HepG2 (cell line): ENCODE measurements around the gene GDAP2. TPM values are rescaled to one million over a fixed set of nuclear protein-coding genes. Genes with fewer than 3 reads are reported as not detected.

Experiments
- ATAC-seq: fragments of 200-7000 bp; cut with Tn5 transposase; 3 replicates; pipeline ENCODE4 v1.9.1; 2020; ENCODE audit warnings: mild to moderate bottlenecking, moderate library complexity
- BruUV-seq: library from RNA; stranded (reverse); fragments of 400-500 nt; replicated peaks from 2 replicates; lab custom pipeline; 2021; lab: Mats Ljungman, UMichigan
- CTCF ChIA-PET: fragments of 300-600 bp; formaldehyde crosslinking; extraction: SDS; loops from one replicate; lab custom pipeline; 2021; ENCODE audit warnings: low total read pairs, inconsistent platforms, low intra/inter-chr PET ratio; lab: Yijun Ruan, JAX
- POLR2A ChIA-PET: fragments of 350-600 bp; sonication (Branson Sonifier 250); formaldehyde crosslinking; loops from one replicate; lab custom pipeline; 2020; ENCODE audit warnings: antibody characterized with exemption, inconsistent platforms; lab: Yijun Ruan, JAX
- DNase-seq: peaks from one replicate; pipeline ENCODE4 v3.0.0-alpha.2; 2015; ENCODE audit warnings: low spot score
- FAIRE-seq: peaks from 3 replicates; lab custom pipeline; 2011; peaks lifted over from hg19 to GRCh38; lab: Jason Lieb, UNC
- H2AFZ ChIP-seq: one replicate; pipeline ENCODE4 v1.6.1; 2011; ENCODE audit warnings: low read length, inconsistent platforms
- H3K27ac ChIP-seq: fragments of 300-600 bp; 3 replicates; pipeline ENCODE4 v1.8.0; 2011; ENCODE audit warnings: mixed run types, mild to moderate bottlenecking, mixed read lengths, low read length, inconsistent platforms; ENCODE audit not compliant: insufficient read depth; ENCODE audit errors: extremely low read length
- H3K27me3 ChIP-seq, 2 experiments: fragments of 200-600 bp in 1 of 2; 2 replicates in 1 of 2; 3 replicates in 1 of 2; pipeline versions ENCODE4 v1.6.0 to v1.8.0; 2011; ENCODE audit warnings: low read length in 2 of 2, mild to moderate bottlenecking in 2 of 2, moderate library complexity in 2 of 2, inconsistent platforms in 1 of 2; ENCODE audit not compliant: insufficient read depth in 2 of 2, control insufficient read depth in 1 of 2
- H3K36me3 ChIP-seq, 2 experiments: fragments of 200-600 bp in 1 of 2; replicated peaks in 1 of 2; 2 replicates in 1 of 2; 3 replicates in 1 of 2; pipeline versions ENCODE4 v1.5.1 to v1.8.0; 2011; ENCODE audit warnings: low read length in 2 of 2, inconsistent platforms in 1 of 2; ENCODE audit not compliant: insufficient read depth in 2 of 2, control insufficient read depth in 1 of 2
- H3K4me1 ChIP-seq: 2 replicates; pipeline ENCODE4 v1.5.1; 2012; ENCODE audit warnings: low read length, inconsistent platforms; ENCODE audit not compliant: insufficient read depth
- H3K4me2 ChIP-seq: 2 replicates; pipeline ENCODE4 v1.6.0; 2011; ENCODE audit warnings: low read depth, low read length, inconsistent platforms
- H3K4me3 ChIP-seq, 3 experiments: fragments of 200-600 bp in 1 of 3; sonication (generic), shearing (Covaris generic) in 1 of 3; replicated peaks in 1 of 3; 2 replicates each; pipeline ENCODE4 v1.5.1; 2011 to 2016; ENCODE audit warnings: low read length in 3 of 3, inconsistent platforms in 2 of 3, low read depth in 2 of 3, mild to moderate bottlenecking in 2 of 3, control low read depth in 1 of 3, mixed read lengths in 1 of 3; ENCODE audit not compliant: insufficient read depth in 1 of 3
- H3K79me2 ChIP-seq: one replicate; pipeline ENCODE4 v1.6.1; 2011; ENCODE audit warnings: low read length, inconsistent platforms; ENCODE audit not compliant: insufficient read depth
- H3K9ac ChIP-seq: 2 replicates; pipeline ENCODE4 v1.6.0; 2011; ENCODE audit warnings: mild to moderate bottlenecking, low read depth, low read length, inconsistent platforms; ENCODE audit not compliant: insufficient read depth
- H3K9me3 ChIP-seq: 2 replicates; pipeline ENCODE4 v1.5.1; 2012; ENCODE audit warnings: mild to moderate bottlenecking, low read length
- H4K20me1 ChIP-seq: 2 replicates; pipeline ENCODE4 v1.6.0; 2011; ENCODE audit warnings: inconsistent platforms, mild to moderate bottlenecking, low read length, moderate library complexity; ENCODE audit not compliant: insufficient read depth
- FLYWCH1 ChIP-seq: sonication (generic); formaldehyde crosslinking; IDR thresholded peaks from 2 replicates; pipeline ENCODE4 v1.8.1; 2023; ENCODE audit warnings: mild to moderate bottlenecking, missing genetic modification reagents
- KLF6 ChIP-seq: IDR thresholded peaks from 2 replicates; pipeline ENCODE4 v1.8.0; 2016; ENCODE audit warnings: missing biosample characterization, missing genetic modification reagents
- MAF1 ChIP-seq: sonication (generic); formaldehyde crosslinking; IDR thresholded peaks from 2 replicates; pipeline ENCODE4 v1.5.0; 2020; ENCODE audit warnings: missing genetic modification reagents, borderline replicate concordance
- NBN ChIP-seq: fragments of 450-650 bp; conservative IDR thresholded peaks from 2 replicates; pipeline ENCODE4 v1.6.1; 2017
- NFYB ChIP-seq: sonication (generic); formaldehyde crosslinking; IDR thresholded peaks from 2 replicates; pipeline ENCODE4 v1.4.0; 2020; ENCODE audit warnings: missing genetic modification reagents
- NRL ChIP-seq: sonication (generic); formaldehyde crosslinking; IDR thresholded peaks from 2 replicates; pipeline ENCODE4 v1.5.0; 2020; ENCODE audit warnings: missing genetic modification reagents, mild to moderate bottlenecking, moderate library complexity, borderline replicate concordance
- SP5 ChIP-seq: IDR thresholded peaks from 2 replicates; pipeline ENCODE4 v1.6.1; 2016; ENCODE audit warnings: low read depth, borderline replicate concordance
- YEATS2 ChIP-seq: sonication (generic); formaldehyde crosslinking; IDR thresholded peaks from 2 replicates; pipeline ENCODE4 v1.4.0; 2020; ENCODE audit warnings: missing genetic modification reagents, borderline replicate concordance
- ZNF124 ChIP-seq: sonication (generic); formaldehyde crosslinking; IDR thresholded peaks from 2 replicates; pipeline ENCODE4 v1.4.0; 2020; ENCODE audit warnings: missing genetic modification reagents
- ZNF3 ChIP-seq: IDR thresholded peaks from 2 replicates; pipeline ENCODE4 v1.7.0; 2017; ENCODE audit warnings: inconsistent platforms
- ZNF326 ChIP-seq: sonication (generic); formaldehyde crosslinking; IDR thresholded peaks from 2 replicates; pipeline ENCODE4 v1.4.0; 2020; ENCODE audit warnings: missing genetic modification reagents, borderline replicate concordance
- ZNF333 ChIP-seq: sonication (generic); formaldehyde crosslinking; IDR thresholded peaks from 2 replicates; pipeline ENCODE4 v1.4.0; 2020; ENCODE audit warnings: mild to moderate bottlenecking, missing genetic modification reagents, borderline replicate concordance
- ZNF460 ChIP-seq: sonication (generic); formaldehyde crosslinking; IDR thresholded peaks from 2 replicates; pipeline ENCODE4 v1.5.1; 2020; ENCODE audit warnings: missing genetic modification reagents, mild to moderate bottlenecking, borderline replicate concordance
- in situ Hi-C: cut with HindIII; loops from 2 replicates; pipeline ENCODE4 v1.10.0; 2017; ENCODE audit warnings: low pct_unique_long_range_greater_than_20kb; ENCODE audit not compliant: extremely low pct_ligation_motif_present
- intact Hi-C: fragments of 100-400 bp; cut with micrococcal nuclease; formaldehyde crosslinking; loops from one replicate; pipeline ENCODE4 v1.10.0; 2022; ENCODE audit not compliant: unreplicated experiment
- polyA plus RNA-seq, 8 experiments: library from polyadenylated mRNA; depleted of rRNA in 3 of 8; stranded (reverse) in 7 of 8; unstranded in 1 of 8; fragments of >200 nt; fragmentation: Illumina TruSeq in 4 of 8; extraction: Trizol in 4 of 8; gene quantifications; 2 replicates each; pipeline versions ENCODE4 v1.2.1 to v1.2.3, GENCODE V29; 2011 to 2016; ENCODE audit warnings: low read depth in 4 of 8, missing spikeins in 1 of 8, mixed read lengths in 1 of 8; ENCODE audit not compliant: insufficient read depth in 1 of 8
- total RNA-seq, 5 experiments: library from RNA; depleted of rRNA; stranded (reverse); fragments of >200 nt; fragmentation: Illumina TruSeq; extraction: Trizol; gene quantifications; 2 replicates each; pipeline ENCODE4 v1.2.3, GENCODE V29; 2016; ENCODE audit warnings: low read depth in 1 of 5
- TF ChIP-seq, protein P1 (sequence below): sonication (generic); formaldehyde crosslinking; IDR thresholded peaks from 2 replicates; pipeline ENCODE4 v1.4.0; 2020; ENCODE audit warnings: missing genetic modification reagents

Gene GDAP2
- total and polyA plus RNA-seq, 2 of the 13 experiments (the other 11 are each of a cell fraction or from before 2014, with no cell fraction given): 11.4 to 23.2 TPM

DNA sequence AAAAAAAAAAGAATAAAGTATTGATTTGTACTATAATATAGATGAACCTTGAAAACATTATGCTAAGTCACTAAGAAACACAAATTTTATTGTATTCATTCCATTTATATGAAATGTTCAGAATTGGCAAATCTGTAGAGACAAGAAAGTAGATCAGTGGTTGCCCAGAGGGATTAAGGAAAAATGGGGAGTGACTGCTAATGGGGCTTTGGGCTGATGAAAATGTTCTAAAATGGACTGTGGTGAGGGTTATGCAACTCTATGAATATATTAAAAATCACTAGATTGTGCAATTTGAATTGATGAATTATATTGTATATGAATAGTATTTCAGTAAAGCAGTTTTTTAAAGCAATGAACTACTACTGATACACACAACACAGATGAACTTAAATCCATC, 10.0 kb downstream of the GDAP2 start:
- no peaks in the 10 kb centered on the region for H3K9me3 ChIP-seq
- H2AFZ ChIP-seq: no peak overlapping the region
- ATAC-seq (no peak), DNase-seq (no peak), FAIRE-seq (no peak)
- H3K4me1 ChIP-seq: no peaks in the 10 kb centered on the region
- no peak overlapping the region for H3K9ac ChIP-seq
- no peaks in the 10 kb centered on the region for H3K27me3 ChIP-seq
- H3K4me2 ChIP-seq: no peak overlapping the region
- H4K20me1 ChIP-seq: no peaks in the 10 kb centered on the region
- intact Hi-C loops: no loop called here
- POLR2A ChIA-PET: no interaction called here
- no peak overlapping the region for H3K4me3 ChIP-seq
- peaks cover 4 to 37% of the 10 kb centered on the region in 2 experiments for H3K36me3 ChIP-seq
- CTCF ChIA-PET: no interaction called here
- peaks cover 8% of the 10 kb centered on the region for H3K79me2 ChIP-seq
- TF ChIP-seq KLF6 (CRISPR knock-in tag) (no peak), NRL (CRISPR knock-in tag) (no peak), ZNF333 (no peak), SP5 (CRISPR knock-in tag) (no peak), NBN (no peak)
- in situ Hi-C loops: no loop called here
- no TSS peak for BruUV-seq
- no peak overlapping the region for H3K27ac ChIP-seq

DNA sequence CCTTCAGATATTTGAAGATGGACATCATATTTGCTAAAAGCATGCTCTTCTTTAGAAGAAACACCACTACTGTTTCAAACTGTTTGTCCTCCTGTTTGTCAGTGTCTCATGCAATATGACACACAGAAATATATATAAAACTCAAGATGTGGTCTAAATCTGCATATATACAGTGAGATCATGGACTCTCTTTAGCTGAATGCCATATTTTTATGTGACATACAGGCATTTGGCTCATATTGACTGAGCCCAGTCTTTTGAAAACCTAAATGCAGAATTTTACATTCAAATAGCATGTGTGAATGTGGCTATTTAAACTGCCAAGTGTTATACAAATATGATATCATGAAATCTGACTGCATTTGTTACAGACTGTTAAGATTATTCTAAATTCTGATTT, 18.4 kb downstream of the GDAP2 start:
- Histone ChIP-seq H3K79me2 (no peaks in the 10 kb centered on the region), H3K36me3 (peaks cover 5 to 43% of the 10 kb centered on the region in 2 experiments), H2AFZ (no peak overlapping the region), H3K27me3 (no peaks in the 10 kb centered on the region; a peak in 1 of 5 replicates), H3K4me3 (no peak overlapping the region), H3K4me2 (no peak overlapping the region), H3K27ac (no peak overlapping the region), H4K20me1 (no peaks in the 10 kb centered on the region), H3K9me3 (no peaks in the 10 kb centered on the region), H3K4me1 (no peaks in the 10 kb centered on the region), H3K9ac (no peak overlapping the region)
- DNase-seq: no peak
- intact Hi-C loops: no loop called here
- in situ Hi-C loops: no loop called here
- CTCF ChIA-PET: no interaction called here
- POLR2A ChIA-PET: no interaction called here
- no peak for ATAC-seq
- no peak for TF ChIP-seq MAF1 (CRISPR knock-in tag)
- no peak for TF ChIP-seq FLYWCH1 (CRISPR knock-in tag)
- TF ChIP-seq NFYB (CRISPR knock-in tag): no peak
- TF ChIP-seq ZNF3: no peak
- TF ChIP-seq, protein P1, sequence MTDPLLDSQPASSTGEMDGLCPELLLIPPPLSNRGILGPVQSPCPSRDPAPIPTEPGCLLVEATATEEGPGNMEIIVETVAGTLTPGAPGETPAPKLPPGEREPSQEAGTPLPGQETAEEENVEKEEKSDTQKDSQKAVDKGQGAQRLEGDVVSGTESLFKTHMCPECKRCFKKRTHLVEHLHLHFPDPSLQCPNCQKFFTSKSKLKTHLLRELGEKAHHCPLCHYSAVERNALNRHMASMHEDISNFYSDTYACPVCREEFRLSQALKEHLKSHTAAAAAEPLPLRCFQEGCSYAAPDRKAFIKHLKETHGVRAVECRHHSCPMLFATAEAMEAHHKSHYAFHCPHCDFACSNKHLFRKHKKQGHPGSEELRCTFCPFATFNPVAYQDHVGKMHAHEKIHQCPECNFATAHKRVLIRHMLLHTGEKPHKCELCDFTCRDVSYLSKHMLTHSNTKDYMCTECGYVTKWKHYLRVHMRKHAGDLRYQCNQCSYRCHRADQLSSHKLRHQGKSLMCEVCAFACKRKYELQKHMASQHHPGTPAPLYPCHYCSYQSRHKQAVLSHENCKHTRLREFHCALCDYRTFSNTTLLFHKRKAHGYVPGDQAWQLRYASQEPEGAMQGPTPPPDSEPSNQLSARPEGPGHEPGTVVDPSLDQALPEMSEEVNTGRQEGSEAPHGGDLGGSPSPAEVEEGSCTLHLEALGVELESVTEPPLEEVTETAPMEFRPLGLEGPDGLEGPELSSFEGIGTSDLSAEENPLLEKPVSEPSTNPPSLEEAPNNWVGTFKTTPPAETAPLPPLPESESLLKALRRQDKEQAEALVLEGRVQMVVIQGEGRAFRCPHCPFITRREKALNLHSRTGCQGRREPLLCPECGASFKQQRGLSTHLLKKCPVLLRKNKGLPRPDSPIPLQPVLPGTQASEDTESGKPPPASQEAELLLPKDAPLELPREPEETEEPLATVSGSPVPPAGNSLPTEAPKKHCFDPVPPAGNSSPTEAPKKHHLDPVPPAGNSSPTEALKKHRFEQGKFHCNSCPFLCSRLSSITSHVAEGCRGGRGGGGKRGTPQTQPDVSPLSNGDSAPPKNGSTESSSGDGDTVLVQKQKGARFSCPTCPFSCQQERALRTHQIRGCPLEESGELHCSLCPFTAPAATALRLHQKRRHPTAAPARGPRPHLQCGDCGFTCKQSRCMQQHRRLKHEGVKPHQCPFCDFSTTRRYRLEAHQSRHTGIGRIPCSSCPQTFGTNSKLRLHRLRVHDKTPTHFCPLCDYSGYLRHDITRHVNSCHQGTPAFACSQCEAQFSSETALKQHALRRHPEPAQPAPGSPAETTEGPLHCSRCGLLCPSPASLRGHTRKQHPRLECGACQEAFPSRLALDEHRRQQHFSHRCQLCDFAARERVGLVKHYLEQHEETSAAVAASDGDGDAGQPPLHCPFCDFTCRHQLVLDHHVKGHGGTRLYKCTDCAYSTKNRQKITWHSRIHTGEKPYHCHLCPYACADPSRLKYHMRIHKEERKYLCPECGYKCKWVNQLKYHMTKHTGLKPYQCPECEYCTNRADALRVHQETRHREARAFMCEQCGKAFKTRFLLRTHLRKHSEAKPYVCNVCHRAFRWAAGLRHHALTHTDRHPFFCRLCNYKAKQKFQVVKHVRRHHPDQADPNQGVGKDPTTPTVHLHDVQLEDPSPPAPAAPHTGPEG: no peak
- TF ChIP-seq YEATS2 (CRISPR knock-in tag): no peak
- no peak for TF ChIP-seq ZNF460 (CRISPR knock-in tag)
- TF ChIP-seq ZNF326 (CRISPR knock-in tag): no peak
- TF ChIP-seq ZNF124 (CRISPR knock-in tag): no peak
- no peak for FAIRE-seq
- BruUV-seq: no TSS peak
